ENCODE data around the gene RDH13.

The RDH13 gene

GRCh38 chr19:55058781-55059610 is 4.0 kb downstream of the RDH13 start:
- intact Hi-C loops (cut with DNase I; ENCODE audit: low total_unique reads): no loop called here
- Histone ChIP-seq H3K27me3 (no peaks in the 10 kb centered on the region), H3K4me1 (peaks cover 0 to 9% (median 6%) of the 10 kb centered on the region in 4 donors), H3K4me3 (no peak overlapping the region), H3K9me3 (no peaks in the 10 kb centered on the region), H3K36me3 (peaks cover 34 to 53% (median 52%) of the 10 kb centered on the region in 3 donors), H3K27ac (no peak overlapping the region)
- TF ChIP-seq CTCF (IDR thresholded peaks at IDR 0.05): no peak
- DNase-seq: no peak

GRCh38 chr19:55056827-55057226 is 6.1 kb downstream of the RDH13 start:
- intact Hi-C loops (cut with DNase I; ENCODE audit: low total_unique reads): no loop called here
- Histone ChIP-seq H3K27me3 (no peaks in the 10 kb centered on the region), H3K4me1 (peaks cover 0 to 2% (median under 1%) of the 10 kb centered on the region in 4 donors), H3K9me3 (no peaks in the 10 kb centered on the region), H3K27ac (no peak overlapping the region), H3K4me3 (no peak overlapping the region), H3K36me3 (peaks cover 44 to 74% (median 67%) of the 10 kb centered on the region in 3 donors)
- no peak for DNase-seq
- no peak for TF ChIP-seq CTCF (IDR thresholded peaks at IDR 0.05)

GRCh38 chr19:55053735-55054134 is 9.2 kb downstream of the RDH13 start:
- intact Hi-C loops (cut with DNase I; ENCODE audit: low total_unique reads): no loop called here
- Histone ChIP-seq H3K36me3 (peaks cover 56 to 92% (median 81%) of the 10 kb centered on the region in 3 donors), H3K27ac (no peak overlapping the region), H3K4me1 (no peaks in the 10 kb centered on the region), H3K27me3 (no peaks in the 10 kb centered on the region), H3K4me3 (no peak overlapping the region), H3K9me3 (no peaks in the 10 kb centered on the region)
- no peak for TF ChIP-seq CTCF (IDR thresholded peaks at IDR 0.05)
- no peak for DNase-seq

GRCh38 chr19:55050749-55051532 is 12.0 kb downstream of the RDH13 start:
- TF ChIP-seq CTCF (IDR thresholded peaks at IDR 0.05): no peak
- Histone ChIP-seq H3K9me3 (no peaks in the 10 kb centered on the region), H3K36me3 (peaks cover 65 to 92% (median 81%) of the 10 kb centered on the region in 3 donors), H3K4me3 (no peak overlapping the region), H3K4me1 (no peaks in the 10 kb centered on the region), H3K27ac (no peak overlapping the region), H3K27me3 (no peaks in the 10 kb centered on the region)
- intact Hi-C loops (cut with DNase I; ENCODE audit: low total_unique reads): no loop called here
- no peak for DNase-seq

GRCh38 chr19:55048446-55048845 is 14.5 kb downstream of the RDH13 start:
- H3K4me1 ChIP-seq: no peaks in the 10 kb centered on the region
- H3K36me3 ChIP-seq: peaks cover 60 to 92% (median 77%) of the 10 kb centered on the region in 3 donors
- TF ChIP-seq CTCF (IDR thresholded peaks at IDR 0.05): no peak
- no peaks in the 10 kb centered on the region for H3K27me3 ChIP-seq
- H3K4me3 ChIP-seq: no peak overlapping the region
- DNase-seq: no peak
- no peaks in the 10 kb centered on the region for H3K9me3 ChIP-seq
- intact Hi-C loops (cut with DNase I; ENCODE audit: low total_unique reads): no loop called here
- H3K27ac ChIP-seq: no peak overlapping the region

Data from tibial artery (tissue), 4 donors.